Fibroblast of skin of back (primary cell): ENCODE measurements around the gene NDUFV1.
A peak's percentile ranks its signal among the peaks of the same experiment; 100 is the strongest.
"Not testable (repeated sequence)": the region's sequence is repeated elsewhere in the genome, so short reads cannot be mapped to it uniquely, and the experiment has no call there.

Source experiments
- DNase-seq: peaks from one replicate; pipeline ENCODE4 v3.0.0-alpha.2; 2013

NDUFV1 gene

DNA sequence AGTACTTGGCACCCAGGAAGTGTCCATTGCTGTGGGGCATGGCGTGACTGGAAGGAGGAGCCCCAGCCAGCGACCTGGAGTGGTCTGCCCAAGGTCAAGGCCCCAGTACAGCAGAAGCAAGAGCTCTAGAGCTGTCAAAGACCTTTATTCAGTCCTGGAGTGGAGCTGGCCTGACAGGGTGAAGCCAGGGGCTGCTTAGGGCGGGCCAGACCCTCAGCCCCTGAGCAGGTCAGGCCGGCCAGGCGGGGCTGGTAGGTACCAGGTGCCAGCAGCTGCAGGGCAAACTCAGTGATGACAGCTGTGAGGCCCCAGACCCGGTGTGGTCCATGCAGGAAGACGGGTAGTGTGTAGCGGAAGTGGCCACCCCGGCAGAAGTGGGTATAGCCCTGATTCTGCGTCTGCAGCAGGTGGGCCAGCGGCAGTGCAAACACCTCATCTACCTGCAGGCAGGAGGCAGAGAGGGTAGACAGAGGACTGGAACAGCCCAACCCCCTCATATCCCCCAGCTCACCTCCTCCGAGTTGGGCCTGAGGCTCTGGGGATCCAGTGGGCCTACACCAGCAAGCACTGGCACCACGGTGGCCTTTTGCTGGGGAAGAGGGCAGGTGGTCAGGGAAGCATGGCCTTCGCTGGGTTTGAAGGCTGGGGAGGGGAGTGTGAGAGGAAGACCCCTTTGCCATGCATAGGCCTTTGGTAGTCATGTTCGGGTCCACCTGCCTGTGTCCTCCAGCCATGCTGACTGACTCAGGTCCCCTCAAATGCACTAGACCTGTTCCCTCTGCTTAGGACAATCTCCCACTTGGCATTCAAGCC lies 21.3 kb downstream of the NDUFV1 start:
- no peak for DNase-seq

DNA sequence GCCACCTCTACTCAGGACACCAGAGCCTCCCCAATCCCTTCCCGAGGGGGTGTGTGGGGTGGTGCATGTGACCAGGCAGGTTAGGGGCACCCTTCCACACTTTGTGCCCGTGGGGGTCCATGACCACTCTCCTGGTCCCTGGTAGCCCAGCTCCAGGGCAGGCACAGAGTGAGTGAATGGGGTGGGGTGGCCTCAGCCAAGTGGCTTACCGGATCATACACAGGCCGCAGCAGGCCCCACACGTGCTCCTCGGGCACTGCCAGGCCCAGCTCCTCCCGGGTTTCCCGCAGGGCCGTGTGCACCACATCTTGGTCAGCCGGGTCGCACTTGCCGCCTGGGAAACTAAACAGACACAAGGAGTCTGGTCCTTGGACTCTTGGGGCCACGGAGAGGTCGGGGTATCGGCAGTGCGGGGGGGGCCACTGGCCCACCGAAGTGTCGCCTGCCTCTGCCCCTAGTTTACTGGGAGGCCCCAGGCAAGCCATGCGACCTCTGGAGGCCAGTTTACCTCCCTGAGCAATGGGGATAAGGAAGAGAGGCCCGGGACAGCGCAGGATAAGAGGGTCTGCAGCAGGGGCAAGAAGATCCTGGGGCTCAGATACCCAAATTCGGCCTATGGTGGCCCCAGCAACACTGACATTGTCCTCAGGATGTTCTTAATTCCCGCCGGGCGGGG lies 22.1 kb downstream of the NDUFV1 start:
- no peak for DNase-seq

GRCh38 chr11:67629386-67630227 lies 22.9 kb downstream of the NDUFV1 start, which contains the start of gene NUDT8:
Gene NUDT8, minus strand, starts transcription at chr11:67629937. Its CDS starts 26 bp downstream, at chr11:67629911.
- DNase-seq, result peak; percentile 77

DNA sequence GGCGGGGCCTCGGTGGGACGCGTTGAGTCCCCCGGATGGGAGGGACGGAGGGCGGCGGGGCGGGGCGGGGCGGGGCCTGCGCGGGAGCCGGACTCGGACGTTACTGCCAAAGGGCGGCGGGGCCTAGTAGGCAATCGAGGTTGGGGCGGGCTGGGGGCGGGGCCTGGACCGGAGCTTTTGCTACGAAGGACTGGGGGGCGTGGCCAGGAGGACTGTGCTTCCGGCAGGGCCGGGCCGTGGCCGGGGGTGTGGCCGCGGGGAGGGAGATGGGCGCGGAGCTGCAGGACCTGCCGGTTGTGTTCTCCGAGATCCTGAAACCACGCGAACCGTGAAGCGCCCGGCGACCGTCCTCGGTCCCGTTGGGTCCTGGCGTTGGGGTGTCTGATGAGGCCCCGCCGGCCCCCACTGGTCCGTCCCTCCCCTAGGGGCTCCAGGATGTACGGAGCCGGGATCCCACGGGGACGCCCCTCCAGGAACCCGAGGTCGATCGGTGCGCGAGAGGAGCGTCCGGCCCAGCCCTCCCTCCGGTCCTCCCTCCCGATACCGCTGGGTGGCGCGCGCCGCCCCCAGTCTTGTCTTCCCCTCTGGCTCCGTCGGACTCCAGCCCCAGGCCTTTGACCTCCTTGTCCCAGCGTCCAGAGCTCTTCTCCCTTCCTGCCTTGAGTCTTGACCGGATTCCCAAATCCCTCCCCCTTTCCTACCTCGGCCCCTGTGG lies 23.6 kb downstream of the NDUFV1 start:
- peak; percentile 96 for DNase-seq

DNA sequence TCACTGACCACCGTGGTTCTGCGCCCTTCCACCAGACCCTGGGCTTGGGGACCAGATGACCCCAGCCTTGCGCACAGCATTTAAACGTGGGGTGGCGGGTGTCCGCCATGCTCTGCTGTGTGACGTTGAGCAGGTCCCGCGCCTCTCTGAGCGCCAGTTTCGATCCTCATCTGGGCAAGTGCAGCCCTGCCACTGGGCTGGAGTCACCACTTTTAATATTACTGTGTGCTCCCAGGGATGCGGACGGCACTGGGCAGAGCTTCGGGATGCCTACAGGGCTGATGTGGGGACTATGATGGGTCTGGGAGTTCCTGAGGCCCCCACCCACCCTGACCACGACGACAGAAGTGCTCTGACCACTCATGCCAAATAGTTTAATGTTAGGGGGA lies 24.2 kb downstream of the NDUFV1 start:
- no peak for DNase-seq

DNA sequence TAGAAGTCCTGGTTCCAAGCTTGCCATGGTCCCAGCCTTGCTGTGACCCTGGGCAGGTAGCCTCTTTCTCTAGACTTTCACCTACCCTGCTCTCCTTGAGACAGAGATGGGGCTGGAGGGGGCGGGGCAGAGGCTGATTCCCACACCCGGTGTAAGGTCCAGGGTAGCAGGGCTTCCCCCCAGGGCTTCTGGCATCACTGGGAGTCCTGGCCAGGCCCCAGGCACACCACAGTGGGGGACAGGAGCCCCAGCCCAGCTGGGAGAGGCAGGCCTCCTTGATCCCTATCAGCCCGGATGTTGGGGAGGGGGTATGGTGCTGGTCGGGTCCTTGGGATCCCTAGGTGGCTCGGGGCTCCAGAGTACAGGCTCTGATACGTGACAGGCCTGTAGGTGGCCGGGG lies 24.7 kb downstream of the NDUFV1 start:
- no peak for DNase-seq

GRCh38 chr11:67631853-67632174 lies 25.1 kb downstream of the NDUFV1 start:
- no peak for DNase-seq

DNA sequence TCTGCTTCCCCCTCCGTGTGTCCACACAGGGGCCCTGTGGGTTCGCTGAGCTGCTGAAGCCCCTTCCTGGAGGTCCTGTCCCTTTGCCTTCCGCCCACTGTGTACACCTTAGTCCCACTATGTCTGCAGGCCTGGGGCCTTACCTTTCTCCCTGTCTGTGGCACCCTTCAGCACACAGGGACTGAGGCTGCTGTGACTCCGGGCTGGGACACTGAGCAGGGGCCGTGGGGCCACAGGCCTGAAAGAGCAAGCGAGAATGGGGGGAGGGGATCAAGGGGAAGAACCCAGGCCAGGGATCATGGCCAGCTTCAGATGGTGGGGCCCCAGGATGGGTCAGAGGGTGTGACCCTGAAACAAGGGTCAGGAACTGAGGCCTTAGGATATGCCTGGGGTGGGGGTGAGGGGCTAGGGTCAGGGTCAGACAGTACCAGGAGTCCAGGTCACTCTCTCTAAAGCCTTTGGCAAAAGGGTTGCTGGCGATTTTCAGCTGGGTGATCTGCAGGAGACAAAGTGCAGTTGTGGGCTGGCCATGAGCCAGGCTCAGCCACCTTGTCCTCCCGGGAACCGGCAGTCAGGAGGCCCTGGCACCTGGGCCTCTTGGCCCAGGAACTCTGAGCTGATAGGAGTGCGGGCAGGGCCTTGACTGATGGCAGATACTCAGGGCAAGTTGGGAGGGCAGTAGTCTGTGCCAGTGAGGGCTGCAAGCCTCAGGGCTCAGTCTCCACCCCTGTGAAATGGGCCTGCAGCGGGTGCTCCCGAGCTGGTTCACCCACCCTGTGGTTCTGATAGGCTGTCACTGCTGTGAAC lies 25.6 kb downstream of the NDUFV1 start:
- DNase-seq, result no peak

DNA sequence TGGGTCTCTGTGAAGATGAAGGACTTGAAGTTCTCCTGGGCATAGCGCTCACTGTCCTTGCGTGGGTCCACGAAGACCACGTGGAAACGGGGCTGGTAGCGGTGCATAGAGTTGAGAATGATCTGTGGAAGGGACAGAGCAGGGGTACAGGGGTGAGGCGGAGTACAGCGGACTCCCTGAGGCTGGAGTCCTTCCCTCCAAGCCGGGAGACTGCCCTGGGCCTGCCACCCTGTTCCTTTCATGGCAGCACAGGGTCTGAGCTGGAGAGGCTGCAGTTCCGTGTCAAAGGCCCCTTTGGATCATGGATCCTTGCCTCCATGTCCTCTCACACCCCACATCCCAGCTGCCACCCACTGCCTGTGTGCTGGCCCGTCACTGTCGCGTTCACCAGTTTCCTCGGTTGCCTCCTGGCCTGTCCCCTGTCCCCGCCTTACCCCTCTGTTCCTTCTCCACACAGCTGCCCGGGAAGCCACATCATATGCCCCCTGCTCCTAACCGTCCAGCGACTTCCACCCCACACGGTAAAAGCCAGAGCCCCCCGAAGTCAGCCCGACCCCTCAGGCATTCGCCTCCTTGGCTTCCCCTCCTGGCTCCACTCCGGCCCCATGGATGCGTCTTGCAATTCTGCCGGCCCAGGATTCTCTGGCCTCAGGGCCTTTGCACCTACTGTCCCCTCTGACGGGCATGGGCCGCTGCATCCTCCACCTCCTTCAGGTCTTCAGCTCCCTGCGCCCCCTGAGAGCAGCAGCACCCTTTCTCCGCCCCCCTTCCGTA lies 26.4 kb downstream of the NDUFV1 start:
- DNase-seq, result no peak

- DNase-seq, result no peak
Observed at GRCh38 chr11:67633758-67634365, 27.1 kb downstream of the NDUFV1 start.

GRCh38 chr11:67634366-67635230 lies 27.9 kb downstream of the NDUFV1 start:
- DNase-seq, result no peak

DNA sequence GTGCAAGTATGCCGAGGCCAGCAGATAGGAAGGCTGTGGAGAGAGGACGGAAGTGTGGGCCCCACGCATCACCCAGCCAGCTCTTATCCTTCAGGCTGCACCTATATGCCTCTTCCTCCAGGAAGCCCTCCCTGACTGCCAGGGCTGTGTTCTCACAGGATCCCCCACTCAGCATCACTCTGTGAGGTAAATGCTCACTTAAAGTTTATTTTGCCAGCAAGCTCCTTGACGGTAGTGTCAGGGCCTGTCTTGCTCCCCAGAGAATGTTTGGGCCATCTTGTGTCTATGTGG lies 28.4 kb downstream of the NDUFV1 start:
- DNase-seq, result no peak

DNA sequence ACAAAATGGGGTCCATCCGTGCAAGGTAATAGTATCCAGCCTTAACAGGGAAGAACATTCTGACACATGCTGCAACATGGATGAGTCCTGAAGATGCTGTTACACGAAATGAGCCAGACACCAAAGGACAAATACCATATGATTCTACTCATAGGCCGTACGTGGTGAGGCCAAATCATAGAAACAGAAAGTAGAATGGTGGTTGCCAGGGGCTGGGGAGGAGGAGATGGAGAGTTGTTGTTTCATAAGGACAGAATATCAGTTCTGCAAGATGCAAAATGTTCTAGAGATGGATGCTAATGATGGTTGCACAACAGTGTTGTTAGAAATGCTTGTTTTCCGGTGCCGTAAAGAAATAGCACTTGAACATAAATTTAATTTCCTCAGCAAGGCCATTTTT lies 30.2 kb downstream of the NDUFV1 start:
- DNase-seq, result no peak

DNA sequence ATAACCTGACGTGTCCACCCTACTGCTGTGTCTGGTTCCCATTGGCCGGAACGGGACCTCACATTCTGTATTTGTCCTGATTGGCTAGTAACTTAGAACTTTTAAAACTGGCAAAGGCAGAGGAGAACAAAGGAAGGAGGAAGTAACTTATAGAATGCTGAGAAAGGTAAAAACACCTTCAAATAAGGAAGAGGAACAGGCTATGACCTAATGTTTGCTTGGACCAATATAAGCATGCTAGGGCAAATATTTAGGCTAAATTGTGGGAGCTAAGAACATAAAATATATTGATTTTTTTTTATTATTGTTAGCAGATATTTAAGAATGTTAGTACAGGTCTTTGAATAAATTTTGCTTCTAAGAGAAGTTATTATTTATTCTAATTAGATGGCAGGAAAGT lies 30.7 kb downstream of the NDUFV1 start:
- DNase-seq, result not testable (repeated sequence)

DNA sequence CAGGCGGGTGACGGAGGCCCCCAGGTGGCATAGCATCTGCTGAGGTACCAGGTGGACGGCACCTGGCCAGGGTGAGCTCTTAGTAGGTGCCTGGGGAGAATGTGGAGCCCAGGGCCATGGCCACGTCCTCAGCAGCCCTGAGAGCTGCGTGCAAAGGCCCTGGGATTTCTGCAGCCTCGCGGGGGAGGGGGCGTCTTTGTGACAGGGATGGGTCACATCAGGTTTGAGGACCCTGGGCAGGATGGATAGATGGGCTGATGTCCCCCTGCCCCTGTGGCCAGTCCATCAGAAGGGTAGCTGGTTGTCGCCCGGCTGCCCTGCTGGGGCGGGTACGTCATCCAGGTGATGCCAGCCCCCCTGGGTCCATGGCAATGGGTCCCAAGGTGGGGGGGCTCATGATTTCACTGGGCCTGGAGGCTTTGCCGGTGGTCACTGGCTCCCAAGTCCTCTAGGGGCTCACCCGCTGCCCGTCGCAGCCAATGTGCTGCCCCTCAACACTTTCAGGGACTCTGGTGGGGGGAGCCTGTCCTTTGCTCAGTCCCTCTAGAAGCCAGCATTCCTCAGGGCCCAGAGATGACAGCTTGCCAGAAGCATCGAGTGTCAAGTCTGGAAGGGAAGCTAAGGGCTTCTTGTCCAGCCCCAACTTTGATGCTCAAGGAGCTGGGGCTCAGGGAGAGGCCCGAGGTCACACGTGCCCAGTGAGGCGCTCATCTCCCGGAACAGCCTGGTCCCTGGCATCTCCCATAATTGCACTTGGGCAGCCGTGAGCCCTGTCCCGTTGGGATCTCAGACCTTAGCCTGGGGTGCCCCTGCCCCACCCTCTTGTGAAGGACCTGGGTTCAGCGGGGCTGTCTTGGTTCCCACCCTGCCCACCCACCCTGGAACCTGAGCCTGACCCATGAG lies 32.0 kb downstream of the NDUFV1 start:
- DNase-seq, result no peak

DNA sequence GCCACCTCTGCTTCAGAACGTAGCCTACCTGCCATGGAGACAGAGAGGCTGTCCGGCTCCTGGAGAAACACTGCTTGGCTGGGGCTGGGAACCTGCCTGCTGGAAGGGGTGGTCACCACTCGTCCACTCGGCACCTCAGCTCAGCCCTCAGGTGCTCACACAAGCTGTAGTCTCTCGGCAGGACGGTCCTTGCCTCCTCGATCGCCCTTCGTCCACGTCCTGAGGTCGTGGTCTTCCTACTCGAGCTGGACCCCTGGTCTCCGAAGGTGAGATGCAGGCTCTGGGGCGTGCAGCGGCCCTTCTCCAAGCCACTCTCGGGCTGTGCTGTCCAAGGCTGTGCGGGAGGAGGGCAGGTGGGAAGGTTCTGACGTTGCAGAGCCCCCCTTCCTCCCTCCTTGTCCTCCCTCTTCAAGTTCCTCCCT lies 32.7 kb downstream of the NDUFV1 start, which contains the start of gene TBX10:
Gene TBX10 (minus strand): TSS at position 326 of the 422 bp plus-strand sequence. CDS start 291 bp downstream, at position 35.
- DNase-seq, result no peak

GRCh38 chr11:67640021-67640757 lies 33.5 kb downstream of the NDUFV1 start:
- peak; percentile 46 for DNase-seq
